Measurements from ENCODE around the gene LCN15. TPM values are rescaled to one million over a fixed set of nuclear protein-coding genes. Genes with fewer than 3 reads are reported as not detected.

LCN15 gene
- polyA plus RNA-seq, 10 donors: 0.22 to 0.95 (median 0.52) TPM

- DNase-seq: no peak
Observed at GRCh38 chr9:136722093-136722968, 42.0 kb downstream of the LCN15 start.

DNA sequence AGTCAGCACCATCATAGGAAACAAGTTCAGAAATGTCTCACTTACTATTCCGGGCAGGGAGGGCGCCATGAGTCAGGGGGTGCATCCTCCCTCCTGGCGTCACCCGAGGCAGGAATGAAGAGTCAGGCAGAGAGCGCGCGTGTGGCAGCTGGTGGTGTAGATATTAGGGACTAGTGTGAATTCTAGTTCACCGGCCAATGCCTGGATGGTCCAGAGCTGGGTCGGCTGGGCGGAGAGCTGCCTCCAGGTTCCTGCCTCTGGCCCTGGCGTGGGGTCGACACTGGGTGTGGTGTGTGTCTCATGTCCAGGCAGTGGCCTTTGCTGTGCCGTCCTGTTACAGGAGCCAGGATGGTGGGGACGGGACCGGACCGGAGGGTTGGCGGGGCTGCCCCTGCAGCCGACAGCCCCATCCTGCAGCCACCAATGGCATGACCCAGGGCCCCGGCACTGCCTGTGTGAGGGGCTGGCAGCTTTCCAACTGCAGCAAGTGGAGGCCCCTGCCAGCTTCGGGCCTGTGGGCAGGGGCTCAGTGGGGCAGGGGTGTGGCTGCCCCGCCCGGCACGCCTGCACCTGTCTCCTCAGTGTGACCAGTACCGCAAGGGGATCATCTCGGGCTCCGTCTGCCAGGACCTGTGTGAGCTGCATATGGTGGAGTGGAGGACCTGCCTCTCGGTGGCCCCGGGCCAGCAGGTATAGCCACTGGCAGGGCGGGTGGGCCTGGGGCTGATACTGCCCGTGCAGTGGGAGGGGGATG lies 42.8 kb downstream of the LCN15 start:
- no peak for DNase-seq

- DNase-seq: peak in 1 of 3 donors; percentile 48
Observed at GRCh38 chr9:136720898-136721338, 43.4 kb downstream of the LCN15 start.

- DNase-seq: peak in 2 of 3 donors; percentile 87 to 93
Observed at GRCh38 chr9:136720251-136720897, 43.9 kb downstream of the LCN15 start.

DNA sequence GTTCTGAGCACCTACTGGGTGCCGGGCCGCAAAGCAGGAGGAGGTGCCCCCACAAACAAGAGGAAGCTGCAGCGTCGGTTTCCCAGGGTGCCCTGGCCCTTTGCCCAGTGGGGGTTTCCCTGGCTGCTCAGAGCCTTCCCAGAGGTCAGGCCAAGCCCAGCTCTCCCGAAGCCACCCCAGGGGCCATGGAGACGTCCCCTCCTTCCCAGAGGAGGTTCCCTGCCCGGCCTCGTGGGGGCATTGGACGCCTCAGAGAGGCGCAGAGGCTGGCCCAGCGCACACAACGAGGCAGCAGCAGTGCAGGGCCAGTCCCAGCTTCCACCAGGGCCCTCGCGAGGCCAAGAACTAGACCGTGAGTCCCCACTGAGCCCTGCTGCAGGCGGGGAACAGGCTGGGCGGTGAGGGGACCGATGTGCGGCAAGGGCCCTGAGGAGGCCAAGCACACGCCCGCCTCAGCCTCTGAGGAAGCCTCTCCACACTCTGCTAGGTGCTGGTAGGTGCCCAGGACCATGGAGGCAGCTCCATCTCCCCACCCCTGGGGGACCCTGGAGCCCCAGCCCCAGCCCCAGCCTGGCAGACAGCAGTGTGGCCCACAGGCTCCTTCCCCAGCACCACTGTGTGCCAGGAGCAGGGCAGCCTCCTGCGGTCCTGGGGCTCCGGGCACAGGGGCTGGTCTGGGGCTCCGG lies 45.0 kb downstream of the LCN15 start:
- DNase-seq: no peak

DNA sequence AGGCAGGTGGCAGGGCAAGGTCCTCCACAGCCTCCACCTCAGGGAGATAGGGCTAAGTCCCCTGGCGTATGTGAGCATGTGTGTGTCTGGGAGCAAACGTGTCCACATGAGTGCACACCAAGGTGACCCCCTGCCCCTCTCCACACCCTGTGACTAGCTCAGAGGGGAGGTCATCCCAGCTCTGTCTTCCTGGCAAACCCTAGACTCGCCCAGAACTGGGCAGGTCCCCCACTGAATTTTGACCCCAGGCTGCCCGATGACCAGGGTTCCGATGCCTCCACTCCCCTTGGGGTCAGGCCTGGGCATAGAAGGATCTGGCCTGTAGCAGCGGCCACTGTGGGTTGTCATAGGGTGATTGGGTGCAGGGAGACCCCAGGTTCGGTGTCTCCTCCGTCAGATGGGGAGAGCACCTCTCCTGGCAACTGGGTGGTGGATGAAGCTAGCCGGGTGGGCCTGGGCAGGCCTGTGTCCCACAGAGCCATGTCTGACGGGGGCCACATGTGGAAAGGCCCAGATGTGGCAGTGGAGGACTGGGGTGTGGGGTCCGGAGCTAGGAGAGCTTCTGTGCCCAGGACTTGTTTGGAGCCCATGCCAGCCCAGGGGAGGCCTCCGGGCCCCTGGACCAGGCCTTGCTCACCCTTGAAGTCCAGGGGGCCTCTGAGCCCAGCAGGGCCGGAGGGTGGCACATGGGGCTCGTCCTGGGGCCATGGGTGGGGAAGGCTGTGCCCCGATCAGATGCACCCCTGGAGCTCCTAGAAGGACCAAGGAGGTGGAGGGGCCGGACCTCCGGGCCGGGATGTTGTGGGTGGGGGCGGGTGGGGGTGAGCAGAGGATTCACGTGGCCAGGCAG lies 45.7 kb downstream of the LCN15 start:
- no peak for DNase-seq

DNA sequence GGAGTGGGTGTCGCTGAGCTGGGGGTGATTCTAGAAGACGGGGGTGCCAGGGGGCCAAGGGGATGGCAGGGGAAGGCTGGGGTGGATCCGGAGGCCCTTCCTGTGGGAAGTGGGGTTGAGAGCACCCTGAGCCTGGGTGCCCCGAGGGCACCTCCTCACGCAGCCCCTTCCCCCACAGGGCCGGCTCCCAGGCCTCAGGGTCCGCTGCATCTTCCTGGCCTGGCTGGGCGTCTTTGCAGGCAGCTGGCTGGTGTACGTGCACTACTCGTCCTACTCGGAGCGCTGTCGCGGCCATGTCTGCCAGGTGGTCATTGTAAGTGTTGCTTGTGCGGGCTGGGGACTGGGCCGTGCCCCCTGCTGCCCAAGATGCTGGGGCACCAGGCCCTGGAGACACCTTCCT lies 46.9 kb downstream of the LCN15 start:
- DNase-seq: no peak

- no peak for DNase-seq
Observed at GRCh38 chr9:136714893-136715274, 49.4 kb downstream of the LCN15 start.

DNA sequence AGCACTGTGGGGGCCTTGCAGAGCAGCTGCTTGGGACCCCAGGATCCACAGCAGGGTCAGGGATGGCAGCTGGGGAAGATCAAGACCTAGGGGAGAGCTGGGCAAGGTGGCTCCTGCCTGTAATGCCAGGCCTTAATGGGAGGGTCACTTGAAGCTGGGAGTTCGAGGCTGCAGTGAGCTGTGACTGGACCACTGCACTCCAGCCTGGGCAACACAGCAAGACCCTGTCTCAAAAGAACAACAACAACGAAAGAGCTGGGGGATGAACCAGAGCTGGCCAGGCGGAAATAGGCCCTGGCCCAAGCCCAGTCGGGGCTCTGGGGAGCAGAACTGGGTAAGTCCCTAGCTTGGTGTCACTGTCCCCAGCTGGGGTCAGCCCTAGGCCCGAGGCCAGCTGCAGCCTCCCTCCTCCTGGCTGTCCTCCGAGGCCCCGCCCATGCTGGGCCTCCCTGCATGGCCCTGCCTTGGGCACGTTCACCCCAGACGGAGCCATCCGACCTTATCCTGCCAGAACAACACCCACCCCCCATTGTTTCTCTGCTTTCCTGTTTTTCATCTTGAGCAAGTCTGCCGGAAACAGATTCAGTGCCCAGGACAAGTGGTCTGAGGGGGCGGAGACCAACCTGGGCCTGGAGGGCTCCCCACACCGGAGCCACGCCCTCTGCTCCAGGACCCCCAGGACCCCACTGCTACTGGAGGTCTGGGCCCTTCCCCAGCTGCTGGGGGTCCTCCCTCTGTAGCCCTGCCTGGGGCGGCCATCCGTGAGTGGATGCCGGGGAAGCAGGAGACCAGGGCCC lies 50.0 kb downstream of the LCN15 start:
- DNase-seq: no peak

GRCh38 chr9:136713550-136713949 lies 50.8 kb downstream of the LCN15 start:
- DNase-seq: peak in 1 of 3 donors; percentile 57

GRCh38 chr9:136712690-136713544 lies 51.4 kb downstream of the LCN15 start:
- no peak for DNase-seq

DNA sequence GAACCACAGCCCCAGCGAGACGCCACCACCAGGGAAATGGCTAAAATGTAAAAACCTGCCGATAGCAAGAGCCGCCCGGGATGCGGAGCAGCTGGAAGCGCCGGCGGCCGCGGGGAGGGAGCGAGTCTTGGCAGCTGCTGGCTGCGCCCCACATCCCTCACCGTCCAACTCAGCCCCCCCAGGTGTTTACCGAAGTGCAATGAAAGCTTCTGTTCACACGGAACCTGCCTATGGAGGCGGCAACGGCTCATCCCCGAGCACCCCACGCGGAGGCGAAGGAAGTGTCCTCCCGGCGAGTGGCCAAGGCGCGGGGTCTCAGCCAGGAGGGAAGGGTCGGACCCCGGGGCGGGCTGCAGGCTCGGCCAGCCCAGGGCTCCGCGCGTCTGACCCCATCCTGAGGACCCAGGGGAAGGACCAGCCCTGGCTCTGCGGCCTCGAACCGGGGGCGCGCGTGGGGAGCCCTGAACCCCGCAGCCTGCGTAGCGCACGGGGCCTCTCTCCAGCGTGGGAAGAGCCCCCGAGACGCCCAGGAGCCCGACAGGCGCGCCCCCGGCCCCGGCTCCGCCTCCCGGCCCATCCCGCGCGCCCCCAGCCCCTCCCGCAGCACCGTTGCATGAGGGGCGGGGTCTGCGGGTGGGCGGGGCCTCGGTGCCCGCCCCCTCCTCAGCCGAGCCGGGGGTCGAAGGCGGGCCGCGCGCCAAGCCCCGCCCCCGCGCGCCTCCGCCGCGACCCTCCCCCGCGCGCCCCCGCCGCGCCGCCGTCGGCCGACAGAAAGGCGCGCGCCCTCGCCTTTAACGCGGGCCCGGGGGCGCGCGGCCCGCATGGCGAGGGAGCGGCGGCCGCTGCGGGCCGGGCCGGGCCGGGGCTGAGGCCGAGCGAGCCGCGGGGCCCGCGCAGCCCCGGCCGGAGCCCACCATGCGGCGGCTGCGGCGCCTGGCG lies 52.3 kb downstream of the LCN15 start, which contains the start of gene DIPK1B:
TSS of gene DIPK1B (plus strand) at position 822 of the 939 bp plus-strand sequence. CDS start at position 916, 94 bp downstream.
- DNase-seq: peak in 1 of 3 donors; percentile 80

GRCh38 chr9:136711219-136711648 lies 53.1 kb downstream of the LCN15 start:
- peak in 1 of 3 donors; percentile 45 for DNase-seq

GRCh38 chr9:136710543-136710942 lies 53.8 kb downstream of the LCN15 start:
- no peak for DNase-seq

All from muscle of back (tissue), 11 donors.